A549 treated with DMSO at 1 μM for 4 hours (cell line): Measurements from ENCODE around the gene TSEN2. TPM values are rescaled to one million over a fixed set of nuclear protein-coding genes. Genes with fewer than 3 reads are reported as not detected.

Experiments used
- total RNA-seq: library from RNA; stranded (reverse); fragments of 200-300 nt; extraction: Qiagen RNA extraction; gene quantifications from 5 replicates; pipeline ENCODE4 v1.2.3, GENCODE V29; 2022; ENCODE audit warnings: low read depth

TSEN2 gene
- 16.9 to 21.1 TPM (median 19.7 TPM) in 5 replicates for total RNA-seq

DNA sequence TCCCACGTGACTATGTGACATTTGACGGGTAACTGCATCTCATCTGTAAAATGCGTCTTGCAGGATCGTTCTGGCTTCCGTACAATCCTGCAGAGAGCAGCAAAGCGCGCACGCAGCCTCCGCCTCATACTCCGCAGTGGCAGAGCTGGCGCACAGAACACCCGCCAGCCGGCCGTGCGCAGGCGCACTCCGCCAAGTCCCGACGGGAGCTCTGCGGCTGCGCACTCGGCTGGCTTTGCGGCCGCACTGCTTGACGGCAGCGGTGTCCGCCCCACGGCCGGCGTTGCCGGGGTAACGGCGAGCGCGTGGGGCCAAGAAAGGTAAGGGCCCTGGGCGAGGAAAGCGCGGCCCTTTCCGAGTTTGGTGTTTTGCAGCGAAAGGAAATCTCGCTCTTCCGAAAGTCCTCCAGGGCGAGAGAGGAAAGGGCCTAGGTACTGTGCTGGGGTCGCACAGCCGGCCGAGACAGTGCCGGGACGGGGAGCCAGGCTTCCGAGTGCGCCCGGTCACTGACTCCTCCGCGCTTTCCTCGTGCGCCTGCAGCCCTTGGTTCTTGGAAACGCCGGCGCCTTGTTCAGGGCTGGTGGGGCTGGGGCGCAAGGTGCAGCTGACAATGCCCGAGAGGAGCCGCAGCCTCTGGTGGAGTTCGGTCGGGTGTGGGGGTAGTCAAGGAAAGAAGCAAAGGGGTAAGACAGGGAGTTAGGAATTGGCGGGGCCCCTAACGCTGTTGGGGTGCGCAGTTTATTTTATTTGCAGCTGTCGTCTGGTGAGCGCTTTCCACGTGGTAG is at the start of gene TSEN2:
TSS of gene TSEN2 (plus strand) at position 283 of the 785 bp plus-strand sequence. CDS start 5,321 bp downstream, outside the sequence.

DNA sequence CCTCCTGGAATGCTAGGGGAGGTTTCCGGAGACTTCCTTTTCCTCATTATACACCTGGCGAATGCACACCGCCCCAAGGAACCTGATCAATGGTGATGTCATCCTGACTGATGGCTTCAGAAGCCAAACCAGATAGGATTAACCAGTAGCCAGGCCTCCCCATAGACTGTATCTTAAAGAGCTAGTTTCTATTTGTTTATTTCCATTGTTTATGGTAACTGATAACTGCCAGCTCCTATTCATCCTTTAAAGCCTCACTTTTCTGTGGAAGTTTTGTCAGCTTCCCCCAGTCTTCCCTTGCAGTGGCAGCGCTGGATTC is 61.2 kb downstream of the TSEN2 start, which contains the start of gene MKRN2OS:
TSS of gene MKRN2OS (minus strand) at position 27 of the 319 bp plus-strand sequence. CDS start 35 bp downstream, outside the sequence.

DNA sequence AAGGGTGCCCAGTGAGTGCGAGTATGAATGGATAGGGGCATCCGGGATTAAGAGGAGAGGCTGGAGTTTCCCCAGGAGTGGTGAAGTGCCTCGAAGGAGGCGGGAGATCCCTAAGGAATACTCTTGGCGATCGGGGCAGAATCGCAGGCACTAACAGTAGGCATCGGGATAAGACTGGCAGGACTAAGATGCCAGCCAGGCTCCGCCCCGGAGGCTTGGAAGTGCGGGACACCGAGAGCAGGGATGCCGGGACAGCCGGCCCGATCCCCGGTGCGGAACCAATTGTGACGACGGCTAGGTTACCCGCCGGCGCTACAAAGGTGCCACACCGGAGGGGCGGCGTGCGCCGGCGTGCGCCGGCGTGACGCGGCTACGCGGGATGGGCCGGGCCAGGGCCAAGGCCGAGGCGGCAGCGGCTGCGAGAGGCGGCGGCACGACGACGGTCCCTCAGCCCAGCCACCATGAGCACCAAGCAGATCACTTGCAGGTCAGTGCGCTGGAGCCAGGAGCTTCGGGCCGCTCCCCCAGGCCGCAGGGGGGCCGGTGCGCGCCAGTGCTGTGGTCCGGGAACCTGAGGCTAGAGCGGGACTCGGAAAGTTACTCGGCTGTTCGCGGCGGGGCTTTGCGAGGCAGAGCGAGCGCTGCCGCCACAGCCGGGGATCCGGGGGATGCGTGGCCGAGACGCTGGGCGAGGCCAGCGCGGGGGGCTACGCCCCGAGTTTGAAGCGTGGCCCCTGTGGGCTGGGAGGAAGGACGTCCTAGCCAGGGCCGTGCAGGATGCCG is 72.6 kb downstream of the TSEN2 start, which contains the start of gene MKRN2:
TSS of gene MKRN2 (plus strand) at position 398 of the 783 bp plus-strand sequence. CDS start at position 462, 64 bp downstream.

Other genes with a start within 250 kb of the TSEN2 start
- gene PPARG, start 195.4 kb upstream of the TSEN2 start, total RNA-seq = 39.4 to 44.0 TPM (median 40.6 TPM) in 5 replicates
- gene MKRN2OS, start 61.0 kb downstream of the TSEN2 start, total RNA-seq = not detected in 5 replicates
- gene MKRN2, start 72.6 kb downstream of the TSEN2 start, total RNA-seq = 22.5 to 24.9 TPM (median 23.9 TPM) in 5 replicates
- gene RAF1, start 179.6 kb downstream of the TSEN2 start, total RNA-seq = 58.2 to 62.8 TPM (median 60.8 TPM) in 5 replicates